ENCODE results near the gene SYT14.

DNA sequence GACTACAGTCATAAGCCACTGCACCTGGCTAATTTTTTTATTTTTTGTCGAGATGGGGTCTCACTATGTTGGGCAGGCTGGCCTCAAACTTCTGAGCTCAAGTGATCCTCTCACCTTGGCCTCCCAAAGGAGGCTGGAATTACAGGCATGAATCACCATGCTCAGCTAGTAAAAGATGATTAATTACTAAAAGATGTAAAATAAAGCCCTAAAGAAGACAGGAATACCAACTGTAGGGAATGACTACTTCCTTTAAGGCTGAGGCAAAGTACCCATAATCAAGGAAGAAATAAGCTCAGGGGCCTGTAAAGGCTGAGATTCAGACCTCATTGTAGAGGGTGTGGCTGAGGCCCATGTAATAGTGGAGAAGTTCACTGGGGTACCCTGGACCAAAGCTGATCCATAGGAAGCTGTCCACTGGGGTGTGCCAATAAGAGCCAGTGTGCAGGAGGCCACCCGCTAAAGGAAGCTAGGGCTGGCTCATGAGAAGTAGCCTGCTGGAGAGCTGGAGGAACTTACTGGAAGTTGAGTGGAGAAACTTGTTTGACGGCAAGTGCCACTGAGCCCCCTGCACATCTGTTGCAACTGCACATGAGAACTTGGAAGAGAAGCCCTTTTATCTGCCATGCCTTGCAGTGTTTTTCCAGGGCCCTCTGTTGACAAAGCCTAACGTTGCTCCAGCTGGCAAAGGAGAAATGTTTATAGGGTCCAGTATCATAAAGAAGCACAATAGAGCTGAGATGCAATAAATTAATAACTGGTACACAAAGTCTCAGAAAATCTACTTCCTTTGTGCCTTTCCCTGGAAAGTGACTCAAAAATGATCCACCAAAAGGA is 276.8 kb downstream of the SYT14 start:
- no peak for TF ChIP-seq CEBPB (IDR thresholded peaks at IDR 0.05)
- TF ChIP-seq ZBTB7A (IDR thresholded peaks at IDR 0.05; ENCODE audit: low read depth): no peak
- TF ChIP-seq, protein P1, sequence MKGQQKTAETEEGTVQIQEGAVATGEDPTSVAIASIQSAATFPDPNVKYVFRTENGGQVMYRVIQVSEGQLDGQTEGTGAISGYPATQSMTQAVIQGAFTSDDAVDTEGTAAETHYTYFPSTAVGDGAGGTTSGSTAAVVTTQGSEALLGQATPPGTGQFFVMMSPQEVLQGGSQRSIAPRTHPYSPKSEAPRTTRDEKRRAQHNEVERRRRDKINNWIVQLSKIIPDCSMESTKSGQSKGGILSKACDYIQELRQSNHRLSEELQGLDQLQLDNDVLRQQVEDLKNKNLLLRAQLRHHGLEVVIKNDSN (IDR thresholded peaks at IDR 0.05): no peak
- TF ChIP-seq EGR1 (IDR thresholded peaks at IDR 0.05): no peak
- TF ChIP-seq EP300 (IDR thresholded peaks at IDR 0.05; ENCODE audit: borderline replicate concordance): no peak
- TF ChIP-seq TAF1 (IDR thresholded peaks at IDR 0.05; ENCODE audit: low read depth): no peak
- TF ChIP-seq, protein P2, sequence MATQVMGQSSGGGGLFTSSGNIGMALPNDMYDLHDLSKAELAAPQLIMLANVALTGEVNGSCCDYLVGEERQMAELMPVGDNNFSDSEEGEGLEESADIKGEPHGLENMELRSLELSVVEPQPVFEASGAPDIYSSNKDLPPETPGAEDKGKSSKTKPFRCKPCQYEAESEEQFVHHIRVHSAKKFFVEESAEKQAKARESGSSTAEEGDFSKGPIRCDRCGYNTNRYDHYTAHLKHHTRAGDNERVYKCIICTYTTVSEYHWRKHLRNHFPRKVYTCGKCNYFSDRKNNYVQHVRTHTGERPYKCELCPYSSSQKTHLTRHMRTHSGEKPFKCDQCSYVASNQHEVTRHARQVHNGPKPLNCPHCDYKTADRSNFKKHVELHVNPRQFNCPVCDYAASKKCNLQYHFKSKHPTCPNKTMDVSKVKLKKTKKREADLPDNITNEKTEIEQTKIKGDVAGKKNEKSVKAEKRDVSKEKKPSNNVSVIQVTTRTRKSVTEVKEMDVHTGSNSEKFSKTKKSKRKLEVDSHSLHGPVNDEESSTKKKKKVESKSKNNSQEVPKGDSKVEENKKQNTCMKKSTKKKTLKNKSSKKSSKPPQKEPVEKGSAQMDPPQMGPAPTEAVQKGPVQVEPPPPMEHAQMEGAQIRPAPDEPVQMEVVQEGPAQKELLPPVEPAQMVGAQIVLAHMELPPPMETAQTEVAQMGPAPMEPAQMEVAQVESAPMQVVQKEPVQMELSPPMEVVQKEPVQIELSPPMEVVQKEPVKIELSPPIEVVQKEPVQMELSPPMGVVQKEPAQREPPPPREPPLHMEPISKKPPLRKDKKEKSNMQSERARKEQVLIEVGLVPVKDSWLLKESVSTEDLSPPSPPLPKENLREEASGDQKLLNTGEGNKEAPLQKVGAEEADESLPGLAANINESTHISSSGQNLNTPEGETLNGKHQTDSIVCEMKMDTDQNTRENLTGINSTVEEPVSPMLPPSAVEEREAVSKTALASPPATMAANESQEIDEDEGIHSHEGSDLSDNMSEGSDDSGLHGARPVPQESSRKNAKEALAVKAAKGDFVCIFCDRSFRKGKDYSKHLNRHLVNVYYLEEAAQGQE (IDR thresholded peaks at IDR 0.05; ENCODE audit: low read depth): no peak
- TF ChIP-seq YY1 (IDR thresholded peaks at IDR 0.05; ENCODE audit: low read depth): no peak
- TF ChIP-seq, protein P3, sequence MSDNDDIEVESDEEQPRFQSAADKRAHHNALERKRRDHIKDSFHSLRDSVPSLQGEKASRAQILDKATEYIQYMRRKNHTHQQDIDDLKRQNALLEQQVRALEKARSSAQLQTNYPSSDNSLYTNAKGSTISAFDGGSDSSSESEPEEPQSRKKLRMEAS (IDR thresholded peaks at IDR 0.05): no peak

Data from Ishikawa (cell line).